ENCODE measurements around the gene CEBPG.

GRCh38 chr19:33403973-33404304 is 30.4 kb downstream of the CEBPG start:
- TF ChIP-seq ZEB2 (IDR thresholded peaks at IDR 0.05) (no peak), NBN (IDR thresholded peaks at IDR 0.05; ENCODE audit: low read depth) (no peak), CTCF (IDR thresholded peaks at IDR 0.05 in 2 of 3, conservative IDR thresholded peaks at IDR 0.05 in 1 of 3; ENCODE audit: insufficient read depth in 2 of 3, low read depth in 1 of 3, low read length in 3 of 3) (no peak), EZH2 (IDR thresholded peaks at IDR 0.05; ENCODE audit: borderline replicate concordance, low read depth, low read length) (no peak)

All from K562 (cell line).